Stimulated activated CD8-positive, alpha-beta memory T cell treated with anti-CD3 and anti-CD28 coated beads, Interleukin-2, amount 100 ng/mL, for 48 hours (primary cell): ENCODE measurements around the gene HSPA6.
A peak's percentile ranks its signal among the peaks of the same experiment; 100 is the strongest.
"Not testable (repeated sequence)": the region's sequence is repeated elsewhere in the genome, so short reads cannot be mapped to it uniquely, and the experiment has no call there.

Source experiments
- DNase-seq, 2 donors: peaks; one replicate each; pipeline ENCODE4 v3.0.0-alpha.2; 2020; ENCODE audit warnings: low read depth in 2 of 2

Gene HSPA6

GRCh38 chr1:161523817-161524741 is at the start of gene HSPA6:
Gene HSPA6 (plus strand): TSS chr1:161524540. CDS start chr1:161524659, 119 bp downstream.
- peak; percentile 33 to 65 for DNase-seq

- DNase-seq, result not testable (repeated sequence)
Measured at GRCh38 chr1:161477711-161478110, 46.6 kb upstream of the HSPA6 start.

GRCh38 chr1:161478985-161479384 is 45.4 kb upstream of the HSPA6 start:
- no peak for DNase-seq

DNA sequence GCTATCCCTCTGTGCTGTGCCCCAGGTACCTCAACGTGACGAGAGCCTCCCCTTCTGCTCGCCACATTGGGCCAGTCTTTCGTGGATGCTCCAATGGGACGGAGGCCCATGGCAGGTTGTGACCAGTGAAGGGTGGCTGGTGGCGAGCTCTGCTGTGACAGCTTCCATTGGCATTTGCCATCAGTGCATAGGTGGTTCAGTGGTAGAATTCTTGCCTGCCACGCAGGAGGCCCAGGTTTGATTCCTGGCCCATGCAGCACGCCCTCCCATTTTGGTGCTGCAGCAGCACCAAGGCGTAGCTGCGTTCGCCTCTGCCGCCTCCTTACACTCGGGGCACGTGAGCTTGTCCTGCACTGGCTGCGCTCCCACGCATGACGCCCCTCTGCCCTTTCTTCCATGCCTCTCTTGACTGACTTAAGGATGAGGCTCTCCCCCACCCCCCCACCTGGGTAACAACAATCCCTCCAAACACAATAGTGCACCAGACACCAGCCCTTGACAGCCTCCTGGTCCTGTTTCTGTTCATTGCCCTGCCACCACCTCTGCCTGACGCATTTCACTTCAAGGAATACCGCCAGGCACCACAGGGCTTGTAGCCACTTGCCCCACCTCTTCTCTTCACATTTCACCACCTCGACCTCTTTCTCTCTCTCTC is 43.8 kb upstream of the HSPA6 start:
- no peak for DNase-seq

- DNase-seq, result no peak
Measured at GRCh38 chr1:161481624-161482392, 42.5 kb upstream of the HSPA6 start.

DNA sequence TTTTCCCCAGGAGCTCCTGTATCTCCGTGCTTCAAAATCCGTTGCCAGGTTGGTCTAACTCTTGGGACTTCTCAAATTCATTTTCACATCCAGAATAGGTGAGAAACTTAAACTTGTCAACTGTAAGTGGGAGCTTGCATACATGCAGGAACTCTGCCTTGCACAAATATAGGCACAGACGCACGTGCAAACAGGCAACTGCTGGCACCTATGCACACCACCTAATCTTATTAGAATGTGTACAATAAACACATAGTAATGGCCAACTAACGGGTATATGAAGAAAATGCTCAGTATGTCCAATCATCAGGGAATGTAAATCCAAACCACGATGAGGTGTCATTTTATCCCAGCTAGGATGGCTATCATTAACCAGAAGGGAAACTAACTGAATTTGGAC is 41.7 kb upstream of the HSPA6 start:
- no peak for DNase-seq

- no peak for DNase-seq
Measured at GRCh38 chr1:161483361-161483760, 41.0 kb upstream of the HSPA6 start.

DNA sequence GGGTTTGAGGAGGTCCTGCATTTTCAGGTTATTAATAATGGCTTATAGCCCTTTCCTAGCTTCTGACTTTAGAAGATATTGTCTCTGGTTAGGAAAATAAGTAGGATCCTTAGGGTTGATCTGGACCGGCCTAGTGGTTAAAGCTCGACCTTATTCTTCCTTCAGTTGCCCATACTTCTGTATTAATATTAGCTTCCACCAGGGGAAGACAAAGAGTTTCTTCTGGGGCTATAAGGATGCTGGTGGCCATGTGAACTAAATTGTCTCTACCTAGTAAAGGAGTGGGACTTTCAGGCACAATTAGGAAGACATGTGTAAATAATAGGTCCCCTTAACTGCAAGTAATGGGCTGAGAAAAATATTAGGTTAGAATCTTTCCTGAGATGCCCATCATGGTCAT is 39.7 kb upstream of the HSPA6 start:
- no peak for DNase-seq

GRCh38 chr1:161486806-161487741 is 37.3 kb upstream of the HSPA6 start:
- DNase-seq, result peak in 1 of 2 donors; percentile 6

- DNase-seq, result no peak
Measured at GRCh38 chr1:161491472-161491871, 32.9 kb upstream of the HSPA6 start.

DNA sequence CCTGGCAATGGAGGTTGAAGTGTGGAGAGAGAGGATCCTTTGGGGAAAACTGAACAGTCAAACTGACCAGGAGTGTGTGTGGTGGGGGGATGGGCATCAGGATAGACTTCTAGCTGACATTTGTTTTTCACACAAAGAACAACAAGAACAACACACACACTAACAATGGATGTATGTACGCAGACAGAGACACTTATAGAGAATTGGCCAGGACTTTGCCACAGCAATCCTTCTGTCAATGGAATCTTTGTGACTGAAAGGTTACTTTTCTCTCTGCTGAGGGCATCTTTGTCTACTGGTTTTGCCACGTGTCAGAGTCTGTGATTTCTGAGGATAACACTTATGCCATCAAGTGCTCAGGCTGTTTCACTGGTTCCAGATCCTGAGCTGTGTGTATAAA is 31.5 kb upstream of the HSPA6 start:
- no peak for DNase-seq

DNA sequence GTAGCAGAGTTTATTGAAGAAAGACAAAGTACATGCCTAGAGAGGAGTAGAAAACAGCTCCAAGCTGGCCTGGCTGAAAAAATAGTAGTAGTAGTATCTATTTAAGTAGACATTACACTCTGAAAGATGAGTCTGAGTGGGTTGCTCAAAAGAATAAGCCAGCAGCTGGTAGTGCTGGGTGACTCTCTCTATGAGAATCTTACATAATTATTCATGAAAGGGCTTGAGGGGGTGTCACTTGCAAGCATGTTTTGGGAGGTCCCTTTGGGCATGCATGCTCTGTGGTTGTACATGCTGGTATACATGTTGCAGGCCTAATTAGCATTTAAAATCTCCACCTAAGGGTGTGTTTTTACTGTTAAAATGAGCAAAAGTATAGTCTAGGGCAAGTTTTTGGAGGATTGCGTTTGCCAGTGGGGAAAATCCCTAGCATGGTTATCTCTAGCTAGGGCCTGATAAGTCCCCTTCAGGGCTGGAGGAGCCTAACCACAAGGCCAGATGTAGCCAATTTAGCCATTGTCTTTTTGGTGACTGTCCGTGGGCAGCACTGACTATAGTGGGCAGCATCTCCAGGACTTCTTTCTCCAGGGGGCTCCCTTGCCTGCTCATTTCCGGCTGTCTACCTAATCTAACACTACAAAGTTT is 30.1 kb upstream of the HSPA6 start:
- DNase-seq, result no peak

- DNase-seq, result no peak
Measured at GRCh38 chr1:161495490-161495889, 28.9 kb upstream of the HSPA6 start.

DNA sequence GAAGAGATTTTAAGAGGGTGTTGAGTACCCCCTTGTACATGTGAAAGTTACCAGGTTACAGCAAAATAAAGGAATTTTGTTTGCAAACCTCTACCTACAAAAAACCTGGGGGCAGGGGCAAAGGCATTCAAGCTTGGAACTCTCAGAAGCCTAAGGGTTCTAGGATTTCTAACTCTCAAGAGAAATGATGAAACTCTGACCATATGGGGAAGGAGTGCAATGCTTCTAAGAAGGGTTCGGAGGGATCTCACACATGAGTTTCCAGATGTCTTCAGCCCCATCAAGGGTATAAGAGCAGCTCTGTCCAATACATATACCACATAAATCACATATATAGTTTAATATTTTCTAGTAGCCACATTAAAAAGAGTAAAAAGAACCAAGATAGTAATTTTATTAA is 26.4 kb upstream of the HSPA6 start:
- no peak for DNase-seq

- no peak for DNase-seq
Measured at GRCh38 chr1:161498646-161499045, 25.7 kb upstream of the HSPA6 start.

- no peak for DNase-seq
Measured at GRCh38 chr1:161499099-161500039, 25.0 kb upstream of the HSPA6 start.

GRCh38 chr1:161501234-161501633 is 23.1 kb upstream of the HSPA6 start:
- no peak for DNase-seq

- no peak for DNase-seq
Measured at GRCh38 chr1:161502181-161502580, 22.2 kb upstream of the HSPA6 start.

DNA sequence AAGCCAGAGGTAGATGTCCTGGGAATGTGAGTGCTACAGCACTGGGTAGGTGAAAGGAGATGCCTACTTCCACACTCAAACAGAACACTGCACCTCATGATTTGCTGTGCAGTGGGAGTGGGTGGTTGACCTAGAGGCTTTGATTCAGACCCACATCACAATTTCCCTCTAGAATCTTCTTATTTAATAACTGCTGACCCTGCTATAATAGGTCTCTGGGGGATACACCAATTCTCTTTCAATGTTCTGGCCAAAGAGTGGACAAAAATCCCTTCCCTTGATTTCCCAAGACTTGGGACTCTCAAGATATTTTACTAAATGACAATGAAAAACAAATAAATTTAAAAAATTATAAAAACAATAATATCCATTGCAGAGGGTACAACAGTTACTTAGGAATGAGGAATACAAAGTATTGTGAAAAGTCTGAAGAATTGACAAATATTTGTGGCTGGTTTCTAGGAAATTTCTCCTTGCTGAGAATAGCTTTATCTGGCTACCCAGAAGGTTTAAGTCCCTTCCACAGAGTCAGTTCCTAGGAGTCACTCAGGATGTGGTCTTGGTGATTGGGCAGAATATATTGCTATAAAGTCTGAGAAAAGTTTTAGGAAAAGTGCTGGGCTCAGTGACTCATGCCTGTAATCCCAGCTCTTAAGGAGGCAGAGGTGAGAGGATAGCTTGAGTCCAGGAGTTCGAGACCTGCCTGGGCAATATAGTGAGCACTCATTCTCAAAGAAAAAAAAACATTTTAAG is 21.5 kb upstream of the HSPA6 start:
- no peak for DNase-seq
